KOPT-K1 (cell line): ENCODE results near the gene C2CD5.
"Not testable (repeated sequence)": the region's sequence is repeated elsewhere in the genome, so short reads cannot be mapped to it uniquely, and the experiment has no call there.

ENCODE experiments used
- H3K27ac ChIP-seq: fragments of 200-600 bp; sonication (generic); 2 replicates; pipeline ENCODE4 v1.5.1; 2016; ENCODE audit warnings: antibody characterized with exemption, mild to moderate bottlenecking, low read depth, low read length; ENCODE audit not compliant: poor library complexity, severe bottlenecking
- H3K36me3 ChIP-seq: fragments of 200-600 bp; sonication (generic); 2 replicates; pipeline ENCODE4 v1.5.1; 2017; ENCODE audit warnings: antibody characterized with exemption, mild to moderate bottlenecking, low read length, moderate library complexity; ENCODE audit not compliant: insufficient read depth
- H3K9me3 ChIP-seq: fragments of 200-600 bp; sonication (generic); 2 replicates; pipeline ENCODE4 v1.5.1; 2017; ENCODE audit warnings: antibody characterized with exemption, low read length, mild to moderate bottlenecking; ENCODE audit not compliant: insufficient read depth, poor library complexity, severe bottlenecking

The C2CD5 gene

DNA sequence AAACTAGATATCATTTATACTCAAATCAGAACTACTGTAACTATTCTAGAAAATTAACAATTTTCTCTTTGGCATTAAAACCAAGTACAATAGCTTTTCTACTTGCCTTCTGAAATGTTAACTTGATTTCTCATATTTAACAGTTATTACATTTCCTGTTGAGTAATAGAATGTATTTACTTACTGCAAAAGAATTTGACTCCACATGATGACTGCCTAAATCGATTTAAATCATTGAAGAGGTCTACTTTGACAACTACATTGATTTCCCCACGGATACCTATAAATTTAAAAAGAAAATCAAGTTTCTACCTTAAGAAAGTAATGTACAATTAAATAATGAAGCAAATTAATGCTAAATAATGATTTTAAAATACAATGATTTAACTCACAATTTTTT lies 18.9 kb downstream of the C2CD5 start:
- Histone ChIP-seq H3K36me3 (peaks cover 80% of the 10 kb centered on the region), H3K9me3 (no peaks in the 10 kb centered on the region), H3K27ac (no peak overlapping the region)

DNA sequence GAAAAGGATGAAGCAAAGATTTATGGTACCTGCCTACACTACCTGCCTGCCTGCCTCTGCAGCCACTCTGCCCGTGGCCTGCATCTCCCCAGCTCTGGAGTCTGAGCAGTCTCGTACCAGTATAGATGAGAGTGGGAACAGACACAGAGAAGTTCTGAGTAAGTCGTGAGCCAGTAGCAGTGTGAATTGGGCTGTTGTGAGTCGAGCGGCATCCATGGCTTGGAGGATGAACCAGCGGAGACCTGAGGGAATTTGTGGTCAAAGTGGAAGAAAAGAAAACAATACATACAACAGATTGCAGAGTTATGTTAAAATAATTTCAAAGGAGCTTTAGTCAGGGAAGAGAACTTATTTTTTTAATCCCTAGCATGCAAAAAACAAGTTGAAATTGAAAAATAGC lies 25.3 kb downstream of the C2CD5 start:
- H3K27ac ChIP-seq = no peak overlapping the region
- peaks cover 70% of the 10 kb centered on the region for H3K36me3 ChIP-seq
- no peaks in the 10 kb centered on the region for H3K9me3 ChIP-seq

- no peak overlapping the region for H3K27ac ChIP-seq
- H3K9me3 ChIP-seq = no peaks in the 10 kb centered on the region
- H3K36me3 ChIP-seq = peaks cover 67% of the 10 kb centered on the region
Measured at GRCh38 chr12:22518060-22518719, 26.2 kb downstream of the C2CD5 start.

- Histone ChIP-seq H3K27ac (no peak overlapping the region), H3K36me3 (peaks cover 57% of the 10 kb centered on the region), H3K9me3 (no peaks in the 10 kb centered on the region)
Measured at GRCh38 chr12:22514875-22515274, 29.5 kb downstream of the C2CD5 start.

DNA sequence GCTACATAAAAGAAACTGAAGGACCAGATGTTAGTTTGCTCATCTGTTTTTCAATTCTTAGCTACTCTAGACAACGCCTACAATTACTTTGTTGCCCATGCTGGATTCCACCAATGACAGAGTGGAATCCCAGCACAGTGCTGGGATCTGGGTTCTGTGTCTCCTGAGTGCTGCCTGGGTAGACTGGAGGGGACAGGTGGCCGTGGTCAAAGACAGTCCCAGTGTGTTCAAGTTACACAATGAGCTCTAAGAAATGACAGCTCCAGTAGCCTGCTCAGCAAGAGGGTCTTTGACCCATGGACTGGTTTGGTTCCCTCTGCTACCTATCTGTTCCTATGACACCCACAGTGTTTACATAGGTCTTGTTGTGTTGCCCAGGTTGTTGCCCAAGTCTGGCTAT lies 38.5 kb downstream of the C2CD5 start:
- Histone ChIP-seq H3K9me3 (no peaks in the 10 kb centered on the region), H3K27ac (no peak overlapping the region), H3K36me3 (peaks cover 66% of the 10 kb centered on the region)

- H3K36me3 ChIP-seq = peaks cover 58% of the 10 kb centered on the region
- H3K27ac ChIP-seq = no peak overlapping the region
- no peaks in the 10 kb centered on the region for H3K9me3 ChIP-seq
Measured at GRCh38 chr12:22500100-22500499, 44.2 kb downstream of the C2CD5 start.

- Histone ChIP-seq H3K9me3 (no peaks in the 10 kb centered on the region), H3K27ac (no peak overlapping the region), H3K36me3 (peaks cover 52% of the 10 kb centered on the region)
Measured at GRCh38 chr12:22499445-22499844, 44.9 kb downstream of the C2CD5 start.

DNA sequence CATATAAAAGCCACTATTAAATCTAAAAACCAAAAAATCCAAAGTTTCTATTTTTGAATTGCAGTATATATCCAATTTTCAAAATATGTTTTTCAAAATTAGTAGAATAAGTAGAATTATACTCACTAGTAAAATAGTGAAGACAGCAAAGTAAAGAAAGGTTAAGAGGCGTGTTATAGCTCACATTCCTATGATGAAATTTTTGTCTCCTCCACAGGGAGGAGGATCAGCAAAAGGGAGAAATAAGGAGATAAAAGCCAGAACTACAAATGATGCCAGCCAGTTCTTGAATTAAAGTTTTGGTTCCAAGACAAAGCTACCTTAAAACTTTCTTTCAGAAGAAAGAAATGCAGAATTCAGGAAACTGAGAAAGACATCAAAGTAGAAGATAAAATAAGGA lies 50.0 kb downstream of the C2CD5 start:
- H3K9me3 ChIP-seq = no peaks in the 10 kb centered on the region

DNA sequence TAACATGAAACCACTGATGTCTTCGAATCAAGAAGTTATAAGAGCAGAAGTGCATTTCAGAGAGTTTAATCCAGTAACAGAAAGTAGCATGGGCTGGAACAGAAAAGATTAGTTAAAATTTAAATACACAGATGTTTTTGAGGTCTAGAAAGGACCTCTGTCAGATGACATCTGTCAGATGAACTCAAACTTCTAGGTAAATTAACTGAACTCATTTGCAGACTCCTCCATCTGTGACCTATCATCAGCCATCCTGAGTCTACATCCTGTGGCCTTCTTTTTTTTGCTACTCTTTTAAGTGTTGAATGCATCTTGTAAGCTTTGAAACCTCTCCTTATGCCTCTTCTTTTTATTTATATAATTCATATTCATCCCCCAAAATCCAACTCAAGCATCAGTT lies 53.3 kb downstream of the C2CD5 start:
- peaks cover 61% of the 10 kb centered on the region for H3K36me3 ChIP-seq
- no peak overlapping the region for H3K27ac ChIP-seq
- H3K9me3 ChIP-seq = no peaks in the 10 kb centered on the region

More for the DNA sequence above, 50.0 kb downstream of the C2CD5 start:
- Histone ChIP-seq H3K36me3 (peaks cover 55% of the 10 kb centered on the region), H3K27ac (no peak overlapping the region)

- no peak overlapping the region for H3K27ac ChIP-seq
- H3K36me3 ChIP-seq = peaks cover 74% of the 10 kb centered on the region
- H3K9me3 ChIP-seq = no peaks in the 10 kb centered on the region
Measured at GRCh38 chr12:22488478-22488877, 55.9 kb downstream of the C2CD5 start.

DNA sequence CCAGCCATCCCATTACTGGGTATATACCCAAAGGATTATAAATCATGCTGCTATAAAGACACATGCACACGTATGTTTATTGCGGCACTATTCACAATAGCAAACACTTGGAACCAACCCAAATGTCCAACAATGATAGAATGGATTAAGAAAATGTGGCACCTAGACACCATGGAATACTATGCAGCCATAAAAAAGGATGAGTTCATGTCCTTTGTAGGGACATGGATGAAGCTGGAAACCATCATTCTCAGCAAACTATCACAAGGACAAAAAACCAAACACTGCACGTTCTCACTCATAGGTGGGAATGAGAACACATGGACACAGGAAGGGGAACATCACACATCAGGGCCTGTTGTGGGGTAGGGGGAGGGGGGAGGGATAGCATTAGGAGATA lies 56.7 kb downstream of the C2CD5 start:
- not testable (repeated sequence) for H3K27ac ChIP-seq, H3K9me3 ChIP-seq
- H3K36me3 ChIP-seq = peaks cover 76% of the 10 kb centered on the region

GRCh38 chr12:22481547-22482104 lies 62.7 kb downstream of the C2CD5 start:
- H3K9me3 ChIP-seq = no peaks in the 10 kb centered on the region
- peaks cover 75% of the 10 kb centered on the region for H3K36me3 ChIP-seq
- H3K27ac ChIP-seq = no peak overlapping the region

GRCh38 chr12:22480814-22481213 lies 63.5 kb downstream of the C2CD5 start:
- H3K36me3 ChIP-seq = peaks cover 72% of the 10 kb centered on the region
- H3K9me3 ChIP-seq, H3K27ac ChIP-seq: not testable (repeated sequence)

DNA sequence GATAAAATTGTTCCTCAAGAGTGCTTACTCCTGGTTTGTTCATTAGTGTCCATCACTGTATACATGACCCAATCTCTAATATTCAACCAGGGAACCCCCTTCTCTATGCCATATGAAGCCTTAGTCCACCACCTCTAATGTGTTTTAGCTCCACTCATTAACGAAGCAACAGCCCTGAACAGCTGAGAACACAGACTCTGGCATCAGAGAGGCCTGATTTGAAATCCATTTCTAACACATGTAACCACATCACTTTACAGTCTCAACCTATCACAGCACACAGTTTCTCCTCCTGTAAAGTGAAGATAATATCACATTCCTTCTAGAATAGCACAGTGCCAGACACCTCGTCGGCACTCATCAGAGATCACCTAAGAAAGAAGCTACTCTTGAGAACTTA lies 64.3 kb downstream of the C2CD5 start:
- H3K36me3 ChIP-seq = peaks cover 67% of the 10 kb centered on the region
- H3K27ac ChIP-seq = no peak overlapping the region
- no peaks in the 10 kb centered on the region for H3K9me3 ChIP-seq

DNA sequence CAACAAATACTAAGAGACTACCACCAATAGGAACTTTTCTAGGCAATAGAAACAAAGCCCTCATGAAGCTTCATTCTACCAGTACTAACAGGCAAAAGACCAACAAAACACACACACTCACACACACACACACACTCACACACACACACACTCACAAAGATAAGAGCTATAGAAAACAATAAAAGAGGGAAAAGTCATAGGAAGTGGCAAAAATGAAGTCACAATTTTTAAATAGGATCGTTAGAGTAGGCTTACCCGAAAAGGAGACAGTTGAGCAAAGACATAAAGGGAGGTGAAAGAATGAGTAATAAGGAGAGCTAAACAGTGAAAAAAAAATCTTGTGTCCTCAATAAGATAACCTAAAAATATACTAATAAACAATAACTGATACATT lies 66.5 kb downstream of the C2CD5 start:
- H3K36me3 ChIP-seq = peaks cover 62% of the 10 kb centered on the region
- no peak overlapping the region for H3K27ac ChIP-seq

GRCh38 chr12:22477166-22477893 lies 67.0 kb downstream of the C2CD5 start:
- Histone ChIP-seq H3K9me3 (no peaks in the 10 kb centered on the region), H3K27ac (no peak overlapping the region), H3K36me3 (peaks cover 58% of the 10 kb centered on the region)

More for the DNA sequence above, 66.5 kb downstream of the C2CD5 start:
- no peaks in the 10 kb centered on the region for H3K9me3 ChIP-seq
